ENCODE results near the gene USP24. TPM values are rescaled to one million over a fixed set of nuclear protein-coding genes. Genes with fewer than 3 reads are reported as not detected.
"Not testable (repeated sequence)": the region's sequence is repeated elsewhere in the genome, so short reads cannot be mapped to it uniquely, and the experiment has no call there.

The USP24 gene
- total RNA-seq, 2 experiments from 2014 or later, result 37.1 to 39.7 TPM

DNA sequence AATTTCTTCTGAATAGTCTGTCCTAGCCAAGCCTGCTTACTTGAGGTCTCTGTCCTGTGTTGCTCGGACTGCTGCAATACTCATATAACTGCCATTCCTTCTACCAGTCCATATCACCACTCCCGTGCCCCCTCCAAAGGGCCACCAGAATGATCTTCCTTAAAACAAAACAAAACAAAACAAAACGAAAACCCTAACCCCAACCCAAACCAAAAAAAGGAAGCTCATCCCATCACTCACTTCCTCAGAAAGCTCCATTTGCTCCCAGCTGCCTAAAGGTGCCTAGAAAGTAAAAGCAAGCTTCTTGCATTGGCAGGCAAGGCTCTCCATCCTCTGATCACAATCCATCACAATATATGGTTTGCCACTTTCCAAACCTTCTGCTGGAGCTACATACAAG is 20.3 kb downstream of the USP24 start:
- DNase-seq, result no peak
- Mint-ChIP-seq H3K9me3 (no peaks in the 10 kb centered on the region), H3K4me3 (no peak overlapping the region), H3K27me3 (ENCODE audit: low read depth) (no peaks in the 10 kb centered on the region), H3K36me3 (ENCODE audit: low read depth) (peaks cover 13% of the 10 kb centered on the region), H3K4me1 (ENCODE audit: low read depth) (peaks cover 50% of the 10 kb centered on the region), H3K27ac (no peak overlapping the region)
- CTCF ChIA-PET, result interaction anchor here (1.1 to 1.2 kb wide), 2 partner anchors 20 to 31 kb away, joined by 3 to 5 read pairs; no protein-coding TSS in a partner anchor
- intact Hi-C loops (cut with micrococcal nuclease), result no loop called here

DNA sequence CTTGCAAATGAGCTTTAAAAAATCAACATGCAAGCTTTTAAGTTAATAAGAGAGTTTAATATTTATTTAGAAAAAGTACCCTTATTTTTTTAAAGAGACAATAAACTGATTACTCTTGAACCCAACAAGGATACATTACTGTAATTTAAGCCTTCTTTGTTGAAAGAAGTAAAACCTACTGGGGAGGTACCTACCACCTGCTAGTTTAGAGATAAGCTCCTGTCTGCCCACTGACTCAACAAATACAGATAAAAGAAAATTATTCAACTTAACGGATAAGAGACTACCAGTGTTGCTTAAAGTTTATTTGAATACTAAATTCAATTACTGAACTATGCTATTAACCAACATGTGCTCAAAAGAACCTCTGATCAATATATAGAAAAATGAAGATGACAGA is 23.1 kb downstream of the USP24 start:
- no peak overlapping the region for H3K4me3 Mint-ChIP-seq
- peaks cover 10% of the 10 kb centered on the region for H3K36me3 Mint-ChIP-seq (ENCODE audit: low read depth)
- H3K4me1 Mint-ChIP-seq (ENCODE audit: low read depth), result peaks cover 49% of the 10 kb centered on the region
- H3K9me3 Mint-ChIP-seq, result peaks cover 2% of the 10 kb centered on the region
- DNase-seq, result no peak
- no peak overlapping the region for H3K27ac Mint-ChIP-seq
- CTCF ChIA-PET, result no interaction called here
- no peaks in the 10 kb centered on the region for H3K27me3 Mint-ChIP-seq (ENCODE audit: low read depth)
- intact Hi-C loops (cut with micrococcal nuclease), result no loop called here

GRCh38 chr1:55191219-55191952 is 23.8 kb downstream of the USP24 start:
- intact Hi-C loops (cut with micrococcal nuclease); H3K4me3 Mint-ChIP-seq; CTCF ChIA-PET; H3K9me3 Mint-ChIP-seq; H3K27ac Mint-ChIP-seq; H3K27me3 Mint-ChIP-seq (ENCODE audit: low read depth); DNase-seq: not testable (repeated sequence)
- Mint-ChIP-seq H3K36me3 (ENCODE audit: low read depth) (peaks cover 11% of the 10 kb centered on the region), H3K4me1 (ENCODE audit: low read depth) (peaks cover 45% of the 10 kb centered on the region)

GRCh38 chr1:55190109-55190508 is 25.1 kb downstream of the USP24 start:
- intact Hi-C loops (cut with micrococcal nuclease), result no loop called here
- peaks cover 8% of the 10 kb centered on the region for H3K9me3 Mint-ChIP-seq
- CTCF ChIA-PET, result interaction anchor here (0.9 to 1.3 kb wide), 3 partner anchors 16 to 88 kb away, joined by 4 to 6 read pairs (median 4); no protein-coding TSS in a partner anchor
- peaks cover 17% of the 10 kb centered on the region for H3K36me3 Mint-ChIP-seq (ENCODE audit: low read depth)
- H3K4me3 Mint-ChIP-seq, result no peak overlapping the region
- H3K4me1 Mint-ChIP-seq (ENCODE audit: low read depth), result peaks cover 42% of the 10 kb centered on the region
- DNase-seq, result no peak
- no peak overlapping the region for H3K27ac Mint-ChIP-seq
- no peaks in the 10 kb centered on the region for H3K27me3 Mint-ChIP-seq (ENCODE audit: low read depth)

DNA sequence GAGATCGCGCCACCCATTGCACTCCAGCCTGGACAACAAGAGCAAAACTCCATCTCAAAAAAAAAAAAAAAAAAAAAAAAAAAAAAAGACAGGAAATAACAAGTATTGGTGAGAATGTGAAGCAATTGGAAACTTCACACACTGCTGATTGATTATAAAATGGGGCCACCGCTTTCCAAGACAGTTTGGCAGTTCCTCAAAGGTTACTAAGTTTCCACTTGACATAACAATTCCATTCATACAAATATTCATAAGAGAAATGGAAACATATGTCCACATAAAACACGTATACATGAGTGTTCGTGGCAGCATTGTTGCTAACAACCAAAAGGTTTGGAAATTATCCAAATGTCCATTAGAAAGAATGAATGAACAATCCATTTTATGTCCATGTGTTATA is 26.3 kb downstream of the USP24 start:
- Mint-ChIP-seq H3K27me3 (ENCODE audit: low read depth) (no peaks in the 10 kb centered on the region), H3K4me1 (ENCODE audit: low read depth) (peaks cover 42% of the 10 kb centered on the region), H3K36me3 (ENCODE audit: low read depth) (peaks cover 20% of the 10 kb centered on the region), H3K27ac (no peak overlapping the region), H3K9me3 (peaks cover 16% of the 10 kb centered on the region), H3K4me3 (no peak overlapping the region)
- intact Hi-C loops (cut with micrococcal nuclease), result no loop called here
- CTCF ChIA-PET, result interaction anchor here (0.8 to 1.3 kb wide), 3 partner anchors 17 to 89 kb away, joined by 3 to 6 read pairs (median 4); no protein-coding TSS in a partner anchor
- DNase-seq, result no peak

DNA sequence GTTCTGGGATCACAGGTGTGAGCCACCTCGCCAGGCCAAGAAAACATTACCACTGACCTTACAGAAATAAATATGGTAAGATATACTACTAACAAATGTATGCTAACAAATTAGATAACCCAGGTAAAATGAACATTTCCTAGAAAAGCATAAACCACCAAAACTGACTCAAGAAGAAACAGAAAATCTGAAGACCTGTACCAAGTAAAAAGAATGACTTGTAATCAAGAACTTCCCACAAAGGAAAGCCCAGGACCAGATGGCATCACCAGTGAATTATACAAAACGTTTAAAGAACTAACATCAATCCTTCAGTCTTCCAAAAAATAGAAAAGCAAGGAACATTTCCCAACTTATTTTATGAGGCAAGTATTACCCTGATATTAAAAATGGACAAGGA is 29.3 kb downstream of the USP24 start:
- peaks cover 18% of the 10 kb centered on the region for H3K9me3 Mint-ChIP-seq
- peaks cover 49% of the 10 kb centered on the region for H3K4me1 Mint-ChIP-seq (ENCODE audit: low read depth)
- no peak for DNase-seq
- H3K27me3 Mint-ChIP-seq (ENCODE audit: low read depth), result no peaks in the 10 kb centered on the region
- CTCF ChIA-PET, result no interaction called here
- H3K36me3 Mint-ChIP-seq (ENCODE audit: low read depth), result peaks cover 22% of the 10 kb centered on the region
- no peak overlapping the region for H3K4me3 Mint-ChIP-seq
- peak overlapping the region; percentile 27 for H3K27ac Mint-ChIP-seq
- intact Hi-C loops (cut with micrococcal nuclease), result loop anchor here (2.0 kb wide), 1 partner anchor 27 kb away; no protein-coding TSS in a partner anchor

DNA sequence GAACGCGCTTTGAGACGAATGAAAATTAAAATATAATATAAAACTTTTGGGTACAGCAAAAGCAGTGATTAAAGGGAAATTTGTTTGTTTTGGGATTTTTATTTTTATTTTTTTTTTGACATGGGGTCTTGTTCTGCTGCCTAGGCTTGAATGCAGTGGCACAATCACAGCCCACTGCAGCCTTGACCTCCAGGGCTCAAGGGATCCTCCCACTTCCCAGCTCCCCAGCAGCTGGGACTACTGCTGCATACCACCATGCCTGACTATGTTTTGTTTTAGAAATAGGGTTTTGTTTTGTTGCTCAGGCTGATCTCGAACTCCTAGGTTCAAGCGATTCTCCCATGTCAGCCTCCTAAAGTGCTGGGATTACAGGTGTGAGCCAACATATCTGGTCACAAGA is 30.3 kb downstream of the USP24 start:
- H3K27ac Mint-ChIP-seq, result peak overlapping the region; percentile 16
- intact Hi-C loops (cut with micrococcal nuclease), result no loop called here
- H3K9me3 Mint-ChIP-seq, result peaks cover 18% of the 10 kb centered on the region
- H3K36me3 Mint-ChIP-seq (ENCODE audit: low read depth), result peaks cover 22% of the 10 kb centered on the region
- no peak for DNase-seq
- CTCF ChIA-PET, result no interaction called here
- no peak overlapping the region for H3K4me3 Mint-ChIP-seq
- peaks cover 57% of the 10 kb centered on the region for H3K4me1 Mint-ChIP-seq (ENCODE audit: low read depth)
- H3K27me3 Mint-ChIP-seq (ENCODE audit: low read depth), result no peaks in the 10 kb centered on the region

DNA sequence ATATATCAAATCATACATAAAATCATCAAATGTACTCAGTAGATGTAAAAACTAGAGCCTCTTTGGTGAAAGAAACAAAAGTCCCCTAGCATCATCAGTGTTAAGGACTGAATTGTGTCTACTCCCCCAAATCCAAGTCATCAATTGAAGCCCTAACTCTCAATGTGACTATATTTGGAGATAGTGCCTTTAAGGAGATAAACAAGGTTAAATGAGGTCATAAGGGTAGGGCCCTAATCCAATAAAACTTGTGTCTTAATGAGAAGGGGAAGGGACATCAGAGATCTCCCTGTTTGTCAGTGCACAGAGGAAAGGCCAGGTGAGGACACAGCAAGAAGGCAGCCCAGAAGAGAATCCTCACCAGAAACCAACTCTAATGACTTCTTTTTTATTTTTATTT is 33.5 kb downstream of the USP24 start:
- Mint-ChIP-seq H3K9me3 (peaks cover 16% of the 10 kb centered on the region), H3K4me3 (no peak overlapping the region), H3K27ac (no peak overlapping the region), H3K27me3 (ENCODE audit: low read depth) (no peaks in the 10 kb centered on the region), H3K36me3 (ENCODE audit: low read depth) (peaks cover 20% of the 10 kb centered on the region), H3K4me1 (ENCODE audit: low read depth) (peaks cover 47% of the 10 kb centered on the region)
- DNase-seq, result no peak
- intact Hi-C loops (cut with micrococcal nuclease), result loop anchor here (2.0 kb wide), 1 partner anchor 17 kb away; no protein-coding TSS in a partner anchor
- CTCF ChIA-PET, result no interaction called here

DNA sequence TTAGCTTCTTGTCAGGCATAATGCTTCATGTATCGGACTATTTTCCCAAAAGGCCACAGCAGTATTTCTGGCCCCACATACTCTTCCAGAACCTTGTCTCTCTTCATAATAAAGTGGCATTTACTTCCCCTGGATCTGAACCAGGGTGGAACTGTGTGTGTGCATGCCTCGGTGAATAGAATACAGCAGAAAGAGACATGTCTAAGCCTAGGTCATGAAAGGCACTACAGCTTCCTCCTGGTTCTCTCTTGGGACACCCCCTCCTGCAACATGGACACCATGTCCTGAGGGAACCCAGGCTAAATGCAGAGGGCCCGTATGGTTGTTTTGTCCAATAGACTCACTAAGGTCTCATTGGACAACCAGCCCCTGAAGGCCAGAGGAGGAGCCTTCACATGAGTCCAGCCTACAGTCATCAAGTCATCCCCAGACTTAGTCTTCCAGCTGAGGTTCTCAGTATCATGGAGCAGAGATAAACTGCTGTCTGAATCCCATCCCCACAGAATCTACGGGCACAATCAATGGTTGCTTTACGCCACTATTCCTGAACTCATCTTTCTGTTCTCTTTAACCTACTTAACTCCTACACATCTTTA is 35.0 kb downstream of the USP24 start:
- peaks cover 14% of the 10 kb centered on the region for H3K36me3 Mint-ChIP-seq (ENCODE audit: low read depth)
- H3K9me3 Mint-ChIP-seq, result peaks cover 11% of the 10 kb centered on the region
- no peaks in the 10 kb centered on the region for H3K27me3 Mint-ChIP-seq (ENCODE audit: low read depth)
- H3K4me1 Mint-ChIP-seq (ENCODE audit: low read depth), result peaks cover 37% of the 10 kb centered on the region
- CTCF ChIA-PET, result no interaction called here
- no peak overlapping the region for H3K27ac Mint-ChIP-seq
- no peak overlapping the region for H3K4me3 Mint-ChIP-seq
- intact Hi-C loops (cut with micrococcal nuclease), result no loop called here
- no peak for DNase-seq

DNA sequence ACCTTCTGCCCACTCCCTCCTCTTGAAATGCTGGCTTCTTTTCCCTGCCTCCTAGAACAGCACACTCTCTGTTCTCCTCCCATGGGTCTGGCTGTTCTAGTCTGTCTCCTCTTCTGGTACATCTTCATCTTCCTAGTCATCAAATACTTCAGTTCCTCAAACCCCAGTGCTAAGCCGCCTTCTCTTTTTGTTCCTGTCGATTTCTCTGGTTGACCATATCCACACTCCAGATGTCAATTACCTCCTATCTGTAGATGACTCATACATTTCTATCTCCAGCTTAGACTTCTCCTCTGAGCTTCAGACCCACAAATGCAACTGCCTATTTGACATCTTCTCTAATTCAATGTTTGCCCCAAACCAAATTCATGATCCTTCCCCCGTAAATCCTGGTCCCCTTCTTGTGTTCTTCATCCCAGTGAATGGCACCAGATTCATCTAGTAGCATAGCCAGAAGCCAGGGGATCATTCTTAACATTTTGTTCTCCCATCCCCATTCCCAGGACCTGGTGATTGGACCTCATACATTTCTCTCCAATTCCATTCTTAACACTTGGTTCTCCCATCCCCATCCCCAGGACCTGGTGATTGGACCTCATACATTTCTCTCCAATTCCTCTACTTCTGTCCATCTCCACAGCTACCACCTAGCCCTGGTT is 35.9 kb downstream of the USP24 start:
- peaks cover 5% of the 10 kb centered on the region for H3K9me3 Mint-ChIP-seq
- intact Hi-C loops (cut with micrococcal nuclease), result no loop called here
- no peak overlapping the region for H3K27ac Mint-ChIP-seq
- H3K4me1 Mint-ChIP-seq (ENCODE audit: low read depth), result peaks cover 31% of the 10 kb centered on the region
- H3K27me3 Mint-ChIP-seq (ENCODE audit: low read depth), result no peaks in the 10 kb centered on the region
- no peak for DNase-seq
- no peak overlapping the region for H3K4me3 Mint-ChIP-seq
- peaks cover 8% of the 10 kb centered on the region for H3K36me3 Mint-ChIP-seq (ENCODE audit: low read depth)
- CTCF ChIA-PET, result no interaction called here

- Mint-ChIP-seq H3K27me3 (ENCODE audit: low read depth) (no peaks in the 10 kb centered on the region), H3K36me3 (ENCODE audit: low read depth) (peaks cover 23% of the 10 kb centered on the region), H3K4me1 (ENCODE audit: low read depth) (peaks cover 31% of the 10 kb centered on the region), H3K27ac (no peak overlapping the region), H3K9me3 (no peaks in the 10 kb centered on the region), H3K4me3 (no peak overlapping the region)
- CTCF ChIA-PET, result interaction anchor here (1.4 kb wide), 1 partner anchor 10 kb away, joined by 4 read pairs; no protein-coding TSS in a partner anchor
- DNase-seq, result no peak
- intact Hi-C loops (cut with micrococcal nuclease), result no loop called here
Observed at GRCh38 chr1:55172687-55173086, 42.5 kb downstream of the USP24 start.

DNA sequence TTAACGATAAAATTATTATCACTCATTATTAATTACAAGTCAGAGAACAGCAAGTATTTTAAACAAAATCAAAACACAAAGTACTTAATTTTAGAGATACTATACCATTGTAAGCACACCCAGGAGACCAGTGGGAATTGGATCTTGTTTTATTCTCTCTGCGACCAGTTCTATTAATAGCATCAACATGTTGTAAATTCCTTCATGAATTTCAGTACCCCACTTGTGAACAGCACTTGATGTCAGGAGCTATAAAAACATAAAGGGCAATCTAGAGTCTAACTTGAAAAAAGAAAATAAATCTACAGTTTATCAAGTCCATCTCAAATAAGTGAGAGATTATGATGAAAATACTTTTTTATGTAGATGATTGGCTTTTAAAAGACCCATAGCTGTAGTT is 42.9 kb downstream of the USP24 start:
- intact Hi-C loops (cut with micrococcal nuclease), result no loop called here
- CTCF ChIA-PET, result interaction anchor here (1.4 kb wide), 1 partner anchor 9 kb away, joined by 4 read pairs; no protein-coding TSS in a partner anchor
- no peak for DNase-seq
- Mint-ChIP-seq H3K27me3 (ENCODE audit: low read depth) (no peaks in the 10 kb centered on the region), H3K36me3 (ENCODE audit: low read depth) (peaks cover 26% of the 10 kb centered on the region), H3K4me3 (no peak overlapping the region), H3K4me1 (ENCODE audit: low read depth) (peaks cover 35% of the 10 kb centered on the region), H3K27ac (no peak overlapping the region), H3K9me3 (no peaks in the 10 kb centered on the region)

All from activated naive CD4-positive, alpha-beta T cell treated with anti-CD3 and anti-CD28 coated beads for 36 hours (primary cell).